Sigmoid colon (tissue), 7 donors: Measurements from ENCODE around the gene LUC7L3. TPM values are rescaled to one million over a fixed set of nuclear protein-coding genes. Genes with fewer than 3 reads are reported as not detected.

Experiments
- DNase-seq: peaks from one replicate; pipeline ENCODE4 v3.0.0-alpha.2; 2019
- H3K27ac ChIP-seq, 4 donors: fragments of 200-600 bp; sonication (generic); one replicate each; pipeline ENCODE4 v1.5.1; 2016 to 2019; ENCODE audit warnings: mild to moderate bottlenecking in 1 of 4
- H3K27me3 ChIP-seq, 3 donors: fragments of 200-600 bp; sonication (generic); one replicate each; pipeline ENCODE4 v1.5.1; 2019; ENCODE audit warnings: mild to moderate bottlenecking in 1 of 3
- H3K36me3 ChIP-seq, 4 donors: fragments of 200-600 bp; sonication (generic); one replicate each; pipeline ENCODE4 v1.5.1; 2016 to 2019
- H3K4me1 ChIP-seq, 4 donors: fragments of 200-600 bp; sonication (generic); one replicate each; pipeline ENCODE4 v1.5.1; 2017 to 2019
- H3K4me3 ChIP-seq, 4 donors: fragments of 200-600 bp; sonication (generic); one replicate each; pipeline ENCODE4 v1.5.1; 2017 to 2019; ENCODE audit warnings: mild to moderate bottlenecking in 2 of 4, moderate library complexity in 1 of 4
- H3K9me3 ChIP-seq, 4 donors: fragments of 200-600 bp in 3 of 4; sonication (generic) in 3 of 4; one replicate each; pipeline versions ENCODE4 v1.5.1 to v1.6.1; 2013 to 2019
- EP300 ChIP-seq, 4 donors: sonication (generic); formaldehyde crosslinking; IDR thresholded peaks; one replicate each; pipeline ENCODE4 v1.6.1; 2017; ENCODE audit warnings: antibody characterized with exemption in 4 of 4
- POLR2A ChIP-seq, 2 donors: fragments of 450-650 bp; IDR thresholded peaks; one replicate each; pipeline ENCODE4 v1.6.1; 2016; ENCODE audit warnings: antibody characterized with exemption in 2 of 2, mild to moderate bottlenecking in 2 of 2, moderate library complexity in 2 of 2
- POLR2AphosphoS5 ChIP-seq, 4 donors: sonication (generic); formaldehyde crosslinking; IDR thresholded peaks; one replicate each; pipeline ENCODE4 v1.6.1; 2017; ENCODE audit warnings: antibody characterized with exemption in 4 of 4
- WGBS, 2 donors: extraction: QIAGEN DNeasy Blood & Tissue Kit; methylation state at CpG; one replicate each; pipeline ENCODE4 v1.1.7; 2013; 5-methylcytosine and 5-hydroxymethylcytosine counted together
- intact Hi-C: fragments of 100-400 bp; cut with DNase I; formaldehyde crosslinking; loops from one replicate; pipeline ENCODE4 v1.15.1; 2023
- polyA plus RNA-seq, 3 donors: library from polyadenylated mRNA; stranded (reverse); fragments of 200-250 nt; gene quantifications; one replicate each; pipeline ENCODE4 v1.2.3, GENCODE V29; 2013
- total RNA-seq, 4 donors: library from RNA; depleted of rRNA; stranded (reverse); fragments of >200 nt; gene quantifications; one replicate each; pipeline ENCODE4 v1.1.0, GENCODE V29; 2016
- TF ChIP-seq, protein P1 (sequence below), 4 experiments: fragments of 450-650 bp in 3 of 4; fragments of 200-600 bp in 1 of 4; IDR thresholded peaks; one replicate each; pipeline ENCODE4 v1.5.1; 2016 to 2019; ENCODE audit warnings: antibody characterized with exemption in 4 of 4, mild to moderate bottlenecking in 3 of 4, moderate library complexity in 2 of 4
- donor health status: healthy with polysubstance abuse.
- donor health status: Bipolar disorder and iron deficiency.
- donor health status: healthy.

The LUC7L3 gene
- total and polyA plus RNA-seq, 7 donors, result 43.2 to 188 (median 71.4) TPM

DNA sequence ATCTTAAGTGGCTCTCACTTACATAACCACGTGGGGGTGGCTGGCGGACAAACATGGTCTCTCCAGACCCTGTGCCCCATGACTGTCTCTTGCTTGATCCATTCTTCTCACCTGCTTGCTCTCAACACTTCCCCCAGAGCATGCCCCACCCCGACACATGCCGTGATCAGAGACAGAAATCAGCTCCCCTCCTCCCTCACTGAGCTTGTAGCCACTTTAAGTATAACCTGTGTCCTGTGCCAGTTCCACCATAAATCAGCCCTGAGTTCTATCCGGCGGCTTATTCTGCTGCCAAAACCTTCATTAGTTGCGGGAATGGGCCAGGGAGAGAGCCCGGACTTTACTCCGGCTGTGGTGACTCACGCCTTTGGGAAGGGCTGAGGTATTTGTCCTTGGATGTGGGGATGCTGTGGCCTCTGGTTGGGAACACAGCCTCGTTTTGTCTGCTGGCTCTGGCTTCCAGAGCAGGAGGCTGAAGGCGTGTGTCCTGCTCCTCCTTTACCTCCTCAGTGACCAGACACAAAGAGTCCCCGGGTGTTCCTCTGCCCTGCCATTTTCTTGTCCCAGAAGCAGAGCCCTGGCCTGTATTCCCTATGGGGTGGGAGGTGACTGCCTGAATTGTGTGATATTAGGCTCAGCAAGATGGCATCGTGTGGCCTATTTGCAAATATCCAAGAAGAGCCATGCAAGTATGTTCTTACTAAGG, 32.8 kb upstream of the LUC7L3 start:
- Histone ChIP-seq H3K9me3 (no peaks in the 10 kb centered on the region), H3K27ac (peak overlapping the region; percentile 75 to 88 (median 80)), H3K4me1 (peaks cover 0 to 60% (median 44%) of the 10 kb centered on the region in 4 donors), H3K27me3 (no peaks in the 10 kb centered on the region), H3K4me3 (no peak overlapping the region), H3K36me3 (no peaks in the 10 kb centered on the region)
- 14 to 56% methylated on average over 14 of the region's 14 CpGs for WGBS, 2 donors
- TF ChIP-seq POLR2AphosphoS5 (IDR thresholded peaks at IDR 0.05) (peak in 3 of 4 donors; percentile 65 to 74 (median 68)), EP300 (IDR thresholded peaks at IDR 0.05) (peak in 2 of 4 donors; percentile 10 to 48), POLR2A (IDR thresholded peaks at IDR 0.05) (no peak)
- TF ChIP-seq, protein P1, sequence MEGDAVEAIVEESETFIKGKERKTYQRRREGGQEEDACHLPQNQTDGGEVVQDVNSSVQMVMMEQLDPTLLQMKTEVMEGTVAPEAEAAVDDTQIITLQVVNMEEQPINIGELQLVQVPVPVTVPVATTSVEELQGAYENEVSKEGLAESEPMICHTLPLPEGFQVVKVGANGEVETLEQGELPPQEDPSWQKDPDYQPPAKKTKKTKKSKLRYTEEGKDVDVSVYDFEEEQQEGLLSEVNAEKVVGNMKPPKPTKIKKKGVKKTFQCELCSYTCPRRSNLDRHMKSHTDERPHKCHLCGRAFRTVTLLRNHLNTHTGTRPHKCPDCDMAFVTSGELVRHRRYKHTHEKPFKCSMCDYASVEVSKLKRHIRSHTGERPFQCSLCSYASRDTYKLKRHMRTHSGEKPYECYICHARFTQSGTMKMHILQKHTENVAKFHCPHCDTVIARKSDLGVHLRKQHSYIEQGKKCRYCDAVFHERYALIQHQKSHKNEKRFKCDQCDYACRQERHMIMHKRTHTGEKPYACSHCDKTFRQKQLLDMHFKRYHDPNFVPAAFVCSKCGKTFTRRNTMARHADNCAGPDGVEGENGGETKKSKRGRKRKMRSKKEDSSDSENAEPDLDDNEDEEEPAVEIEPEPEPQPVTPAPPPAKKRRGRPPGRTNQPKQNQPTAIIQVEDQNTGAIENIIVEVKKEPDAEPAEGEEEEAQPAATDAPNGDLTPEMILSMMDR (IDR thresholded peaks at IDR 0.05), result no peak
- intact Hi-C loops, result loop anchor here (2.0 kb wide), 1 partner anchor 20 kb away; the partner anchor contains the start of gene ANKRD40
- DNase-seq, result peak; percentile 95

DNA sequence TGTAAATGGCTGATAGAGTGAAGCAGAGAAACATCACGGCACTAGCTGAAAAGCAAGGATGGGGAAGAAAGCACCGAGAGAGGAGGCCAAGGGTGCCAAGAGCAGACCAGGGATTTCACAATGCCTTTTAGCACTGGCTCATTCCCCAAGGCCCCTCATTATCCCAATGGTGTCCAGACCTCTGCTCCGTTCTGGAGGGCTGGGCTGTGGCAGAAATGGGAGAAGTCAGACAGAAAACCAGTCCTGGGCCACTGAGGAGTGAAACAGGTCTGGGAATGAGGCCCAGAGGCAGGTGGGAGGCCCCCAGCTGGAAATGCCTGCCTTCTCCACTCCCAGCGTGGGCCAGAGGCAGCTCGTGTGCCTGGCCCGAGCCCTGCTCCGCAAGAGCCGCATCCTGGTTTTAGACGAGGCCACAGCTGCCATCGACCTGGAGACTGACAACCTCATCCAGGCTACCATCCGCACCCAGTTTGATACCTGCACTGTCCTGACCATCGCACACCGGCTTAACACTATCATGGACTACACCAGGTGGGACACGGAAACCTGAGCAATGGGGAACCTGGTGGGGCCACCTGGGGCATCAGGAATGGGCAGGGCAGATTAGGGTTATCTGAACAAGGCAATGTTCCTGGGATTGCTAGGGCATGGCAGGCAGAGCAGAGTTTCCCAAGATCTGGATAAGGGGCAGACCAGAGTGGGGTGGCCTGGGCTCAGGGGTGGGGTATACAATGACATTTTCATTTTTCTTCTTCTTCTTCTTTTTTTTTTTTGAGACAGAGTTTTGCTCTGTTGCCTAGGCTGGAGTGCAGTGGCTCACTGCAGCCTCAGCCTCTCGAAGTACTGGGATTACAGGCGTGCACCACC, 32.0 kb upstream of the LUC7L3 start:
- Histone ChIP-seq H3K4me1 (peaks cover 0 to 65% (median 49%) of the 10 kb centered on the region in 4 donors), H3K36me3 (no peaks in the 10 kb centered on the region), H3K27ac (peak overlapping the region; percentile 75 to 88 (median 80)), H3K9me3 (no peaks in the 10 kb centered on the region), H3K4me3 (no peak overlapping the region), H3K27me3 (no peaks in the 10 kb centered on the region)
- DNase-seq, result peak; percentile 74
- TF ChIP-seq POLR2A (IDR thresholded peaks at IDR 0.05), result no peak
- no peak for TF ChIP-seq EP300 (IDR thresholded peaks at IDR 0.05)
- no peak for TF ChIP-seq POLR2AphosphoS5 (IDR thresholded peaks at IDR 0.05)
- TF ChIP-seq, protein P1 (IDR thresholded peaks at IDR 0.05), result no peak
- 83% methylated on average over 16 of the region's 16 CpGs for WGBS, 2 donors
- intact Hi-C loops, result loop anchor here (2.0 kb wide), 1 partner anchor 19 kb away; the partner anchor contains the start of gene ANKRD40

DNA sequence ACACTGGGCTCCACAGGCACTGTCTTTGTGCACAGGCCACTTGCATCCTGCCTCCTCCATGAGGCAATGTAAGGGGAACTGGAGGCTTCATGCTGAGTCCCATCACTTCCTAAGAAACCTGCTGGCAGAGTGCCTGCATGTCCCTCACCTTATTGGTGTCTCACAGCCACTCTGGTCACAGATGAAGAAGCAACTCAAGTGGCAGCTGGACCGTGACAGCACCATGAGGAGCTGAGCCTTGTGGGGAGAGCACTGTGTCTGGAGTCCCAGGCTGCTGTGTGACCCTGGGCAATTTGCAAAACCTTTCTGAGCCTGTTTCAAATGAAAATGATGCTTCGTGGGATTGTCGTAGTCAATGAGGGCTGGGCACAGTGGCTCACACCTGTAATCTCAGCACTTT, 31.2 kb upstream of the LUC7L3 start:
- Histone ChIP-seq H3K4me3 (no peak overlapping the region), H3K9me3 (no peaks in the 10 kb centered on the region), H3K27ac (no peak overlapping the region), H3K4me1 (peaks cover 0 to 73% (median 58%) of the 10 kb centered on the region in 4 donors), H3K27me3 (no peaks in the 10 kb centered on the region), H3K36me3 (no peaks in the 10 kb centered on the region)
- TF ChIP-seq, protein P1 (IDR thresholded peaks at IDR 0.05), result no peak
- no peak for TF ChIP-seq EP300 (IDR thresholded peaks at IDR 0.05)
- WGBS, 2 donors, result 93 to 96% methylated on average over 3 of the region's 3 CpGs
- intact Hi-C loops, result no loop called here
- DNase-seq, result no peak

DNA sequence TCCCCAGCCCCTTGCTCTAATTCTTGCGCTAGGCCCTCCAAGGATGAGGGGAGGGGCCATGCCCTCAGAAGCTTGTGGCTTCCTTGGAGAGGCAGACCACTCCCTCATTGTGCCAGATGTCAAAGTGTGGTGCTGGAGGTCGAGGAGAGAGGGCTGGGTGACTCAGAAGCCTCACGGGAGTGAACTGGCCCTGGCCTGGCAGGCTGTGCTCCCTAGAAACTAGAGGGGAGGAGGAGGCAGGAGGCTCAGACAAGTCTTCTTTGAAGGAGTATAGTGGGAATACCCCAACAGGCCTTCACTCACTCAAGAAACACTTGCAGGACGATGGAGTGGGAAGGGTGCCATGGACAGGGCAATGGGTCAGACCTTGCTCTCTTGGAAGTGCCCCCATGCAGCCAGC, 30.2 kb upstream of the LUC7L3 start:
- H3K27ac ChIP-seq, result no peak overlapping the region
- H3K27me3 ChIP-seq, result no peaks in the 10 kb centered on the region
- no peaks in the 10 kb centered on the region for H3K36me3 ChIP-seq
- TF ChIP-seq POLR2A (IDR thresholded peaks at IDR 0.05), result no peak
- TF ChIP-seq EP300 (IDR thresholded peaks at IDR 0.05), result no peak
- TF ChIP-seq, protein P1 (IDR thresholded peaks at IDR 0.05), result no peak
- no peak for TF ChIP-seq POLR2AphosphoS5 (IDR thresholded peaks at IDR 0.05)
- H3K4me3 ChIP-seq, result no peak overlapping the region
- peaks cover 0 to 83% (median 66%) of the 10 kb centered on the region in 4 donors for H3K4me1 ChIP-seq
- no peak for DNase-seq
- WGBS, 2 donors, result 45 to 53% methylated on average over 4 of the region's 4 CpGs
- intact Hi-C loops, result no loop called here
- no peaks in the 10 kb centered on the region for H3K9me3 ChIP-seq
